HCT116 (cell line): ENCODE data around the gene DNAJC18. TPM values are rescaled to one million over a fixed set of nuclear protein-coding genes. Genes with fewer than 3 reads are reported as not detected.

Source experiments
- ATAC-seq: fragments of 200-7000 bp; cut with Tn5 transposase; 2 replicates; pipeline ENCODE4 v1.9.1; 2020; ENCODE audit warnings: mild to moderate bottlenecking, moderate library complexity
- BruUV-seq: library from RNA; stranded (reverse); fragments of 400-500 nt; replicated peaks from 2 replicates; lab custom pipeline; 2021; lab: Mats Ljungman, UMichigan
- CTCF ChIA-PET: fragments of 300-600 bp; sonication (Branson Sonifier 250); formaldehyde crosslinking; loops from one replicate; lab custom pipeline; 2021; ENCODE audit warnings: antibody characterized with exemption; lab: Charles Lee
- POLR2A ChIA-PET: fragments of 300-600, 350-600 bp; sonication (Branson Sonifier 250); formaldehyde crosslinking; loops from one replicate; lab custom pipeline; 2021; ENCODE audit warnings: antibody characterized with exemption; lab: Charles Lee
- RAD21 ChIA-PET, 2 experiments: fragments of 300-600 bp; sonication (Branson Sonifier 250); formaldehyde crosslinking; loops; one replicate each; lab custom pipeline; 2023; ENCODE audit warnings: low total read pairs in 2 of 2; ENCODE audit not compliant: uncharacterized antibody in 2 of 2, unreplicated experiment in 2 of 2, low non-redundant PET in 1 of 2; lab: Charles Lee
- DNase-seq: peaks from one replicate; pipeline ENCODE4 v3.0.0-alpha.2; 2010; ENCODE audit warnings: low read depth, low spot score
- H2AFZ ChIP-seq: fragments of 200-600 bp; shearing (Covaris generic), sonication (generic); 2 replicates; pipeline ENCODE4 v1.6.1; 2017; ENCODE audit warnings: low read depth, mixed run types, mixed read lengths, antibody characterized with exemption, low read length; ENCODE audit not compliant: poor library complexity, severe bottlenecking
- H3K27ac ChIP-seq: 2 replicates; pipeline ENCODE4 v1.5.1; 2012; ENCODE audit warnings: low read depth, low read length
- H3K27me3 ChIP-seq: fragments of 200-600 bp; sonication (generic); 2 replicates; pipeline ENCODE4 v1.6.1; 2016; ENCODE audit warnings: mixed run types, low read length, mixed read lengths; ENCODE audit not compliant: insufficient read depth
- H3K36me3 ChIP-seq, 2 experiments: fragments of 200-500 bp in 1 of 2; fragments of 200-600 bp in 1 of 2; sonication (Bioruptor generic) in 1 of 2; sonication (generic) in 1 of 2; 2 replicates each; pipeline versions ENCODE4 v1.5.1 to v1.6.1; 2014 to 2016; ENCODE audit warnings: low read length in 2 of 2, inconsistent platforms in 1 of 2, mixed read lengths in 1 of 2, mixed run types in 1 of 2; ENCODE audit not compliant: insufficient read depth in 2 of 2, control insufficient read depth in 1 of 2
- H3K4me1 ChIP-seq, 2 experiments: fragments of 200-600 bp in 1 of 2; sonication (generic) in 1 of 2; 2 replicates each; pipeline versions ENCODE4 v1.5.1 to v1.6.1; 2012 to 2017; ENCODE audit warnings: low read length in 2 of 2, inconsistent platforms in 1 of 2, mild to moderate bottlenecking in 1 of 2, mixed read lengths in 1 of 2, mixed run types in 1 of 2, moderate library complexity in 1 of 2; ENCODE audit not compliant: insufficient read depth in 2 of 2, control insufficient read depth in 1 of 2
- H3K4me2 ChIP-seq: fragments of 200-600 bp; sonication (generic); 2 replicates; pipeline ENCODE4 v1.6.1; 2017; ENCODE audit warnings: mixed run types, low read length, mixed read lengths
- H3K4me3 ChIP-seq, 2 experiments: fragments of 200-600 bp in 1 of 2; sonication (generic) in 1 of 2; replicated peaks in 1 of 2; 2 replicates each; pipeline ENCODE4 v1.5.1; 2011 to 2016; ENCODE audit warnings: low read length in 2 of 2, control low read depth in 1 of 2, low read depth in 1 of 2, mild to moderate bottlenecking in 1 of 2, mixed read lengths in 1 of 2, mixed run types in 1 of 2
- H3K79me2 ChIP-seq: fragments of 200-600 bp; sonication (generic); 2 replicates; pipeline ENCODE4 v1.6.1; 2017; ENCODE audit warnings: mild to moderate bottlenecking, mixed run types, low read length, moderate library complexity, mixed read lengths; ENCODE audit not compliant: insufficient read depth
- H3K9ac ChIP-seq: fragments of 200-600 bp; sonication (generic); 2 replicates; pipeline ENCODE4 v1.6.1; 2016; ENCODE audit warnings: low read length, mixed read lengths
- H3K9me2 ChIP-seq: fragments of 200-600 bp; sonication (generic), shearing (Covaris generic); 2 replicates; pipeline ENCODE4 v1.6.1; 2017; ENCODE audit warnings: mixed run types, mild to moderate bottlenecking, moderate library complexity; ENCODE audit not compliant: insufficient read depth
- H3K9me3 ChIP-seq, 2 experiments: fragments of 200-500 bp in 1 of 2; fragments of 200-600 bp in 1 of 2; sonication (Bioruptor generic) in 1 of 2; sonication (generic) in 1 of 2; 2 replicates each; pipeline ENCODE4 v1.6.1; 2014 to 2017; ENCODE audit warnings: low read length in 2 of 2, mixed read lengths in 2 of 2, inconsistent platforms in 1 of 2, low read depth in 1 of 2, mild to moderate bottlenecking in 1 of 2, mixed run types in 1 of 2, moderate library complexity in 1 of 2; ENCODE audit not compliant: control insufficient read depth in 1 of 2, insufficient read depth in 1 of 2
- H4K20me1 ChIP-seq: fragments of 200-600 bp; sonication (generic), shearing (Covaris generic); 2 replicates; pipeline ENCODE4 v1.6.1; 2017; ENCODE audit warnings: mixed run types, mild to moderate bottlenecking, moderate library complexity; ENCODE audit not compliant: insufficient read depth
- ATF3 ChIP-seq: IDR thresholded peaks from 2 replicates; pipeline ENCODE4 v1.6.1; 2012
- CBX3 ChIP-seq: IDR thresholded peaks from 2 replicates; pipeline ENCODE4 v1.6.1; 2012; ENCODE audit warnings: low read depth
- CEBPB ChIP-seq: IDR thresholded peaks from 2 replicates; pipeline ENCODE4 v1.6.1; 2012; ENCODE audit warnings: low read depth
- EZH2phosphoT487 ChIP-seq: fragments of 200-600 bp; IDR thresholded peaks from 2 replicates; pipeline ENCODE4 v1.6.1; 2018; ENCODE audit warnings: antibody characterized with exemption, borderline replicate concordance
- FOSL1 ChIP-seq: IDR thresholded peaks from 2 replicates; pipeline ENCODE4 v1.6.1; 2012; ENCODE audit warnings: low read depth
- POLR2A ChIP-seq: IDR thresholded peaks from 2 replicates; pipeline ENCODE4 v1.7.0; 2011; ENCODE audit warnings: borderline replicate concordance; ENCODE audit not compliant: insufficient read depth, insufficient read length; ENCODE audit errors: extremely low read depth
- RAD21 ChIP-seq: IDR thresholded peaks from 2 replicates; pipeline ENCODE4 v1.6.1; 2012; ENCODE audit warnings: low read depth, mild to moderate bottlenecking
- SIN3A ChIP-seq: IDR thresholded peaks from 2 replicates; pipeline ENCODE4 v1.6.1; 2012; ENCODE audit warnings: low read depth
- SP1 ChIP-seq: IDR thresholded peaks from 2 replicates; pipeline ENCODE4 v1.6.1; 2012; ENCODE audit warnings: low read depth
- SRF ChIP-seq: IDR thresholded peaks from 2 replicates; pipeline ENCODE4 v1.6.1; 2012; ENCODE audit warnings: low read depth
- TCF7L2 ChIP-seq: IDR thresholded peaks from 2 replicates; pipeline ENCODE4 v1.7.0; 2011; ENCODE audit warnings: borderline replicate concordance, inconsistent platforms; ENCODE audit not compliant: insufficient read depth, insufficient read length; ENCODE audit errors: extremely low read depth
- YY1 ChIP-seq: IDR thresholded peaks from 2 replicates; pipeline ENCODE4 v1.6.1; 2011; ENCODE audit warnings: low read length, low read depth, moderate library complexity, mild to moderate bottlenecking; ENCODE audit not compliant: insufficient replicate concordance; ENCODE audit errors: extremely low read depth
- ZBTB33 ChIP-seq: IDR thresholded peaks from 2 replicates; pipeline ENCODE4 v1.6.1; 2011; ENCODE audit warnings: mild to moderate bottlenecking, low read length, moderate library complexity; ENCODE audit not compliant: insufficient replicate concordance; ENCODE audit errors: extremely low read depth
- ZFX ChIP-seq: fragments of 450-650 bp; IDR thresholded peaks from 2 replicates; pipeline ENCODE4 v1.6.1; 2017
- ZNF274 ChIP-seq: fragments of 200-500 bp; sonication (Bioruptor generic); IDR thresholded peaks from 2 replicates; pipeline ENCODE4 v1.6.1; 2014; ENCODE audit warnings: mild to moderate bottlenecking, low read depth, low read length, inconsistent platforms
- intact Hi-C: fragments of 100-400 bp; cut with micrococcal nuclease; formaldehyde crosslinking; loops from 2 replicates; pipeline ENCODE4 v1.10.0; 2022
- total RNA-seq: library from RNA; stranded (reverse); gene quantifications from one replicate; pipeline ENCODE4 v1.2.1, GENCODE V29; 2021; ENCODE audit not compliant: unreplicated experiment
- TF ChIP-seq, protein P1 (sequence below), 3 experiments: fragments of 200-600 bp in 1 of 3; sonication (generic) in 1 of 3; IDR thresholded peaks in 2 of 3; conservative IDR thresholded peaks in 1 of 3; 2 replicates each; pipeline ENCODE4 v1.5.1; 2012 to 2017; ENCODE audit warnings: low read depth in 2 of 3, low read length in 2 of 3, antibody characterized with exemption in 1 of 3, borderline replicate concordance in 1 of 3, control low read depth in 1 of 3, mild to moderate bottlenecking in 1 of 3, mixed read lengths in 1 of 3, mixed run types in 1 of 3, moderate library complexity in 1 of 3; ENCODE audit not compliant: insufficient read depth in 1 of 3
- TF ChIP-seq, protein P2 (sequence below): IDR thresholded peaks from 2 replicates; pipeline ENCODE4 v1.6.1; 2012

Gene DNAJC18
- total RNA-seq, 1 experiment from 2014 or later, result 5.7 TPM

- TF ChIP-seq ZBTB33, result no peak
- no peak for TF ChIP-seq ATF3
Observed at GRCh38 chr5:139435676-139436075, 3.6 kb downstream of the DNAJC18 start (continued).

DNA sequence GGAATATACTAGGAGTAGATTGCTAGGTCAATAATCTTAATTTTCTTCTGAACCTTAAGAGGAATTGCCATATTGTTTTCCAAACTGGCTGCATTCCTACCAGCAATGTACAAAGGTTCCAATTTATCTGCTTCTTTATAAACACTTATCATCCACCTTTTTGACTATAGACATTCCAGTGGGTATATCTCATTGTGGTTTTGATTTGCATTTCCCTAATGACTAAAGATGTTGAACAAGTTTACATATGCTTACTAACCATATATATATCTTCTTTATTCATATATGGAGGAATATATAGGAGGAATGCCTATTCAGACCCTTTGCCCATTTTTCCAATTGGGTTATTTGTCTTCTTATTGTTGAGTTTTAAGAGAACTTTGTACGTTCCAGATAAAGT lies 7.6 kb downstream of the DNAJC18 start:
- no peaks in the 10 kb centered on the region for H4K20me1 ChIP-seq
- H3K9me2 ChIP-seq, result no peaks in the 10 kb centered on the region
- no peak overlapping the region for H3K9ac ChIP-seq
- no peak overlapping the region for H2AFZ ChIP-seq
- no peaks in the 10 kb centered on the region for H3K4me1 ChIP-seq
- intact Hi-C loops, result no loop called here
- no peaks in the 10 kb centered on the region for H3K27me3 ChIP-seq
- H3K4me3 ChIP-seq, result no peak overlapping the region
- H3K79me2 ChIP-seq, result no peaks in the 10 kb centered on the region
- no TSS peak for BruUV-seq
- no peak for TF ChIP-seq SP1
- TF ChIP-seq ZFX, result no peak
- TF ChIP-seq CBX3, result no peak
- TF ChIP-seq POLR2A, result no peak
- no peak for TF ChIP-seq SRF
- TF ChIP-seq EZH2phosphoT487, result no peak
- no peak for TF ChIP-seq ZNF274
- TF ChIP-seq CEBPB, result no peak
- TF ChIP-seq SIN3A, result no peak
- TF ChIP-seq ZBTB33, result no peak
- no peak for TF ChIP-seq TCF7L2
- TF ChIP-seq, protein P1, sequence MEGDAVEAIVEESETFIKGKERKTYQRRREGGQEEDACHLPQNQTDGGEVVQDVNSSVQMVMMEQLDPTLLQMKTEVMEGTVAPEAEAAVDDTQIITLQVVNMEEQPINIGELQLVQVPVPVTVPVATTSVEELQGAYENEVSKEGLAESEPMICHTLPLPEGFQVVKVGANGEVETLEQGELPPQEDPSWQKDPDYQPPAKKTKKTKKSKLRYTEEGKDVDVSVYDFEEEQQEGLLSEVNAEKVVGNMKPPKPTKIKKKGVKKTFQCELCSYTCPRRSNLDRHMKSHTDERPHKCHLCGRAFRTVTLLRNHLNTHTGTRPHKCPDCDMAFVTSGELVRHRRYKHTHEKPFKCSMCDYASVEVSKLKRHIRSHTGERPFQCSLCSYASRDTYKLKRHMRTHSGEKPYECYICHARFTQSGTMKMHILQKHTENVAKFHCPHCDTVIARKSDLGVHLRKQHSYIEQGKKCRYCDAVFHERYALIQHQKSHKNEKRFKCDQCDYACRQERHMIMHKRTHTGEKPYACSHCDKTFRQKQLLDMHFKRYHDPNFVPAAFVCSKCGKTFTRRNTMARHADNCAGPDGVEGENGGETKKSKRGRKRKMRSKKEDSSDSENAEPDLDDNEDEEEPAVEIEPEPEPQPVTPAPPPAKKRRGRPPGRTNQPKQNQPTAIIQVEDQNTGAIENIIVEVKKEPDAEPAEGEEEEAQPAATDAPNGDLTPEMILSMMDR (IDR thresholded peaks at IDR 0.05 in 2 of 3, conservative IDR thresholded peaks at IDR 0.05 in 1 of 3; ENCODE audit: borderline replicate concordance in 1 of 3, insufficient read depth in 1 of 3, low read depth in 2 of 3, low read length in 2 of 3), result no peak
- no peak for TF ChIP-seq FOSL1
- TF ChIP-seq YY1, result no peak
- TF ChIP-seq, protein P2, sequence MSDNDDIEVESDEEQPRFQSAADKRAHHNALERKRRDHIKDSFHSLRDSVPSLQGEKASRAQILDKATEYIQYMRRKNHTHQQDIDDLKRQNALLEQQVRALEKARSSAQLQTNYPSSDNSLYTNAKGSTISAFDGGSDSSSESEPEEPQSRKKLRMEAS, result no peak
- no peak for TF ChIP-seq RAD21
- no peak for TF ChIP-seq ATF3
- POLR2A ChIA-PET, result no interaction called here
- CTCF ChIA-PET, result no interaction called here
- DNase-seq (no peak), ATAC-seq (no peak)
- H3K4me2 ChIP-seq, result no peak overlapping the region
- H3K9me3 ChIP-seq, result no peaks in the 10 kb centered on the region
- no peak overlapping the region for H3K27ac ChIP-seq
- RAD21 ChIA-PET, result no interaction called here
- no peaks in the 10 kb centered on the region for H3K36me3 ChIP-seq
